CD4-positive, alpha-beta T cell treated with Interleukin-4 for 1 hour (primary cell): ENCODE measurements around the gene YPEL5.

Source experiments
- DNase-seq, 2 donors: peaks; one replicate each; pipeline ENCODE4 v3.0.0-alpha.2; 2020 to 2022

The YPEL5 gene

GRCh38 chr2:30139131-30139870 lies 7.5 kb upstream of the YPEL5 start:
- DNase-seq, result peak; percentile 47 to 59

GRCh38 chr2:30141136-30141535 lies 5.7 kb upstream of the YPEL5 start:
- no peak for DNase-seq

GRCh38 chr2:30144260-30144659 lies 2.5 kb upstream of the YPEL5 start:
- DNase-seq, result no peak

- DNase-seq, result peak; percentile 27 to 54
Observed at GRCh38 chr2:30144951-30145350, 1.9 kb upstream of the YPEL5 start.

- no peak for DNase-seq
Observed at GRCh38 chr2:30145826-30146336, 926 bp upstream of the YPEL5 start.

DNA sequence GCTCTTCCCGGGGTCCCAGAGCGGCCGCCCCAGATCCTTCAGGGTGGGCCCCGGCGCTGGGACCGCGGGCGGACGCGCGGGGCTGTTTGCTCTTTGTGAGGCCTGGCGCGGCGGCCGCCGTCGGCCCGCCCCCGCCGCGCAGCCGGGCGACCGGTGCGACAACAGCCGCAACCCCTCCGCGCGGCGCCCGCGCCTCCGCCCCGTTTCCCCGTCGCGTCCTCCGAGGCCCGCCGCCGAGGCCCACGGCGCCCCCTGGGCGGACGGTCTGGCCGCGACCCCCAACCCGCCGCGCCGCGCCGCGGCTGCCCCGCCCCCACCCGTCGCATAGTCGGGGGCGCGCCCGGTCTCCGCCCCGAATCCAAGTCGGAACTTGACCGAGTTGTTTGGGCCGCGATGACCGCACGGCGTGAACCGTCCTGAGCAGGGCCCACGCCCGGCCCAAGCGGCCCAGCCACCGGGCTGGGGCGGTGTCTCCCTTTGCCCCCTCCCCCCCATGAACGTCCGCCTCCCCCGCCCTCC lies 448 bp downstream of the YPEL5 start:
- DNase-seq, result no peak

GRCh38 chr2:30147715-30148610 lies 1.2 kb downstream of the YPEL5 start:
- peak; percentile 82 to 83 for DNase-seq

DNA sequence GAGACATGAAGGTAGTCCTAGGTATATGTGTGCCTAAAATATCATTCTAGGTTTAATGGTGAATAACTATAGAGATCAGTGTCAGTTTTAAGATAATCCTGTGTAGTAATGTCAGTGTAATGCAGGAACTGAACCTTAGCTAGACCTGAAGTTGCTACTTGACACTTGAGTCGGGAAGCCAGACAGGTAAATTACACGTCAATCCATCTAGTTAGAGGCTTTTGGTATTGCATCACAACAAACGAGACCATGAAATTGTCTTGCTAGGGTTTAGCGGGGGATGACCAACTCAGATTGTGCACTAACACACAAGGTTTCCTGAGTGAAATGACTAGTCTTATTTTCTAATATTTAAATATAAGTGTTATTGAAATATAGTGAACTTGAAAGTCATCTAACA lies 2.0 kb downstream of the YPEL5 start:
- peak in 1 of 2 donors; percentile 38 for DNase-seq

DNA sequence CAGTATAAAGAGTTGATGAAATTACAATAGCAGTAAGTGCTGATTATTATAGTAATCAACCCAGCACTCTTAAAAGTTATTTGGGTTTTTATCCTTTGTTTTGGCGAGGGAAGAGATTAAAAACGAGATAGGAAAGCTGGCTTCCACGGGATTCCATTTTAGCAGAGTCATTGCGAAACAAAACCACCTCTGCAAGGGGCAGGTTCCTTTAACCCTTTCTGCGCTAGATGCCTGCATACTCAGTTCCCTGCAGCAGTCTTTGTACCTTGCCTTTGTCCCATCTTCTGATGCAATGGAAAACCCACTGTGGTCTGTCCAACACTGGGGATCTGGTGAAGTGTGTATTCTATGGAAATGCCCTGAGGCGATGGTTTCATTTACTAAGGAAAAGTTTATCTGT lies 2.7 kb downstream of the YPEL5 start:
- DNase-seq, result no peak

GRCh38 chr2:30149976-30150375 lies 3.2 kb downstream of the YPEL5 start:
- no peak for DNase-seq

DNA sequence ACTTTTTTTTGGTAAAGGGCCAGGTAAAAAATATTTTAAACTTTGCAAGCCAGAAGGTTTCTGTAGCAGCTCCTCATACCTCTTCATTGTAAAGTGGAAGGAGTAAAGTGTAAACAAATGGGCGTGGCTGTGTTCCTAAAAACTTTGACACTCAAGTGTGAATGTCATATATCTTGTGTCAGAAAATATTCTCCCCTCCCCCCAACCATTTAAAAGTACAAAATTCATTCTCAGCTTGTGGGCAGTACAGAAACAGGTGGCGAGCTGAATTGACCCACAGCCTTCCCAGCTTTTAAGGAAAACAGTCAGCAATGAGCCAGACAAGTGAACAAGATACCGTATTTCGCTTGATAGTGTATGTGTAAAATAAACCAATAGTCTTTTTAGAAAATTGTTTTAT lies 4.0 kb downstream of the YPEL5 start:
- peak in 1 of 2 donors; percentile 26 for DNase-seq

GRCh38 chr2:30152385-30152784 lies 5.6 kb downstream of the YPEL5 start:
- DNase-seq, result no peak

- peak in 1 of 2 donors; percentile 13 for DNase-seq
Observed at GRCh38 chr2:30155202-30155601, 8.4 kb downstream of the YPEL5 start.

- peak in 1 of 2 donors; percentile 19 for DNase-seq
Observed at GRCh38 chr2:30155889-30156658, 9.3 kb downstream of the YPEL5 start.

- no peak for DNase-seq
Observed at GRCh38 chr2:30157616-30158015, 10.8 kb downstream of the YPEL5 start.

DNA sequence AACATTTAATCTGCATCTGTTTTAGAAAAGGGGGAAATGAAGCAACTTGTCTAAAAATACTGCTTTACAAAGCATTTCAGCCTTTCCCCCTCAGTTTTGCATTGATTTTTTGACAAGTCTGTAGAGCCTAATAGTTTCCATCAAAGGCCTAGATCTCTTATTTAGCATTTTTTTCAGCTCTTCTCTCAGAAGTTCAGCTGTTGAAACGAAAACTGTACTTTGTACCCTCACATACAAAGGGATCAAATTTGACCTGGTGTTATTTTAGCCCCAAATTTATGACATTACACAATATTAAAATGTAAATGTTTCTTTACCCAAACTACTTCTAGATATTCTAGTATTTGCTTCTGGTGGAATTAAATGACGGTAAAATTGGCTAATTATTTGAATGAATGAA lies 13.0 kb downstream of the YPEL5 start:
- DNase-seq, result peak in 1 of 2 donors; percentile 11

GRCh38 chr2:30161929-30162706 lies 15.3 kb downstream of the YPEL5 start:
- no peak for DNase-seq

- DNase-seq, result peak; percentile 30 to 48
Observed at GRCh38 chr2:30162806-30163205, 16.0 kb downstream of the YPEL5 start.

- DNase-seq, result no peak
Observed at GRCh38 chr2:30164131-30164925, 17.5 kb downstream of the YPEL5 start.

DNA sequence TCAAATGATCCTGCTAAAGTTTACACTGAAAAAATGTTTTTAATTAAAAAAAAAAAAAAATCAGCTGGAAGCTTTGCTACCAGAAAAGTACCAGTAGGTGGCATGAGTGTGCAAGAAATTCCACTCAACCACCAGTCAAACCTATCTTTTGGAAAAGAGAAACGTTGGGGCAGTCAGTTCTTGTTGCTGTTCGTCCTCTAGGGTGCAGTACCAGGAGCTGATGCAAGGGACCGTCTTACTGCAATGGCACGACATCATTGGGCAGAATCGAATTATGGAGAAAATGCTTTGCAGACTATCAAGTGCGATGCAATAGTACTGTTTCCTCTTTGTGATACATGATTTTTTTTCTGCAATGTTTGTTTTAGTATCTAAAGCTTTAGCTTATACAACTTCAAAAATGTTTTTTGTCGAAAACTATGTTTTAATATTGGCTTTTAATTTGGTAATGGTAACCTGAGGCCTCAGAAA lies 18.3 kb downstream of the YPEL5 start:
- peak; percentile 85 to 88 for DNase-seq

DNA sequence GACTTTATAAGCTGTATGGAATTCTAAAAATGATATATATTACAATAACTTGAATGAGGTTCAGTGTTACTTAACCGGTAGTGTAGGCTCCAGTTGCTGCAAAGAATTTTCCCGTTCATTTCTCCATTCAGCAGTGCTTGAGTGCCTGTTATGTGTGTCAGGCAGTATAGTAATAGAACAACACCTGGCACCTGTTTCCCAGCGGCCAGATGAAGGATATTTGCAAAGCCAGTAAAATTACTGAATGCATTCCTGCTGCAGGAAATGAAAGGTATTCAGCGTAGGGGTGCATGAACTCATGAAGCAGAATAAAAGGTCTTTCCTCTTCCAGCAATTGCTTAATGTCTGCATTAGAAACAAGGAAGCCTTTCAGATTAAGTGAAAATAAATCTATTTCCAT lies 18.8 kb downstream of the YPEL5 start:
- DNase-seq, result no peak
